Measurements from ENCODE around the gene KCNH8.

Gene KCNH8

GRCh38 chr3:19364148-19364547, 215.8 kb downstream of the KCNH8 start:
- no peak for DNase-seq (ENCODE audit: low spot score)

- no peak for DNase-seq (ENCODE audit: low spot score)
Measured at GRCh38 chr3:19365471-19365870, 217.2 kb downstream of the KCNH8 start.

DNA sequence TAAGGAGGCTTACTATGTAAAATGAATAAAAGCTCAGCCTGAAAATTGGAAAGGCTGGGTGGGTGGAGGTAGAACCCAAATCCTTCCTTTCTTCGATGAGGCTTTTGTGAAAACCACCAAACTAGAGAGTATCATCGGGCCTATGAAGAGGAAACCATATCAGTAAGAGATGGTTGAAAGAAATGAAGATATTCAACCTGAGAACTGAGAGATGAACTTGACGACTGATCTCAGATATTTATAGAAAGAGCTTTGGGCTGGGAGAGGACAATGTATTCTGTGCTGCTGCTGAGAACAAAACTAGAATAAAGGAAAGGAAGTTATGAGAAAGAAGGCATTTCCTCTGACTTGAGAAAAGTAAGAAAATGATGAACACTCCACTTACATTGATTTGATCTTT, 236.6 kb downstream of the KCNH8 start:
- no peak for DNase-seq (ENCODE audit: low spot score)

DNA sequence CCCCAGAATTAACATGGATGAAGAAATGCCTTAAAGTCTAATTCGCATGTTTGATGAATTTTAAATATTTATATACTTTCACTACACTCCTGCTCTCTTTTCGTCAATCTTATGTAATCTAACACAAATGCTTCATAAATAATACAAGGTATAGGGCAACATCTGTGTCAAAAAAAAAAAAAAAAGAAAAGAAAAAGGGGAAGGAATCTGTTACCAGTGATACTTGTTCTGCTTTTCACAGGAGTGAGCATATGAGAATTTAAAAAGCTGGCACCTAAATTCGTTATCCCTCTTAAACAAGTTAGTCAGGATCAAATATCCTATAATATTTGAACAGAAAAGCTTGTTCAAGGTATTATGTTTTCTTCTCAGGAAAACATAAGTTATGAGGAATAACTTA, 243.8 kb downstream of the KCNH8 start:
- DNase-seq (ENCODE audit: low spot score) = no peak

GRCh38 chr3:19394946-19395345, 246.6 kb downstream of the KCNH8 start:
- DNase-seq (ENCODE audit: low spot score) = no peak

- no peak for DNase-seq (ENCODE audit: low spot score)
Measured at GRCh38 chr3:19396726-19397125, 248.4 kb downstream of the KCNH8 start.

GRCh38 chr3:19399356-19399755, 251.0 kb downstream of the KCNH8 start:
- DNase-seq (ENCODE audit: low spot score) = no peak

- DNase-seq (ENCODE audit: low spot score) = no peak
Measured at GRCh38 chr3:19399836-19400235, 251.5 kb downstream of the KCNH8 start.

DNA sequence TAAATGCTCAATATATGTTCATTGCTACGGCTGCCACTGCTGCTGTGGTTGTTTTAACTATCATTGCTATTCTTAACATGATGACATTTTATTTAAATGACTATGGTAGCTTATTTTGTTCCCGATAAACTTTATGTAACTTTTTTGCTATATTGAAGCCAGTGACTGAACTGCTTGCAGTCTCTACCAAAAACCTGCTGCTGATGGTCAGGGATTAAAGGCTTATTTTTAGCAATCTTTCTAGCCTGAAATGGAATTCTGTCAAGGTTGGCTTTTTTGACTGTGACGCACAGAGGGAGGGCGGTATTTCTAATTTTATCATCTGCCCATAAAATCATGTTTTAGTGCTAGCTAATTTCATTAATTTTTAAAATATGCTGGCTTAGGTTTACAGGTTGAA, 271.8 kb downstream of the KCNH8 start:
- DNase-seq (ENCODE audit: low spot score) = no peak

GRCh38 chr3:19425825-19426224, 277.5 kb downstream of the KCNH8 start:
- no peak for DNase-seq (ENCODE audit: low spot score)

GRCh38 chr3:19427422-19428149, 279.3 kb downstream of the KCNH8 start:
- DNase-seq (ENCODE audit: low spot score) = no peak

DNA sequence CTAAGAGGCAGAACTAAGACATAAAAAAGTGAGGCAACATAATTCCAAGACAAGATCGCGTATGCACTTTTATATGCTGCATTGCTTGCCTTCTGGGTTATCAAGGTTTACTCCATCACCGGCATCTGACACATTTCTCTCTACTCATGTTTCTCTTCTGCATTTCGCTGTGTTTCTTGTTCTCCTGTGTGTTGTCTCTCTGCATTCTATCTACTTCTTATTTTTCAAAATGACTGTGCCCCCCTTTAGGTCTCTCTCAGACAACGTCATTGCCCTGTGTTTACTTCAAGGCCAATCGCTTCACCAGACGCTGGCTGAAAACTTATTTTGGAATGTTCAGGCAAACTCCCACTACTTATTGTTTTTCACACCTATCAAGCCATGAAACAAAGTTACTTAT, 280.4 kb downstream of the KCNH8 start:
- no peak for DNase-seq (ENCODE audit: low spot score)

DNA sequence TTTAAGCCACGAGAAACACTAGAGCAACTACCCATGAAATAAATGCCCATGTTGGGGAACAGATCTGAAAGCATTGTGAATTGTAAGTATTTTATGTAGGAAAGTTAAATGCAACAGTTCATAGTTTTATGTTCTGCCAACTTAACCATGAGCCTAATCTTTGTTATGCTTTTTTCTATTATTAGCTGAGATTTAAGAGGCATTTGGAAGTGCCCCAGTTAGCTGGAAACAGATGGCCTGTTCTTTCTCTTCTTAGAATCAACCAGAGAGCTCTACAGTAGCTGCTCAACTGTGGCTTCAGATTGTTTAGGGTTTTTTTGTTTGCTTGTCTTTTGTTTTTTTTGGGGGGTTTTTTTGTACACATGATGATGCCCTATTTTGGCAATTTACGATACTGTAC, 284.4 kb downstream of the KCNH8 start:
- no peak for DNase-seq (ENCODE audit: low spot score)

GRCh38 chr3:19436746-19437145, 288.4 kb downstream of the KCNH8 start:
- DNase-seq (ENCODE audit: low spot score) = no peak

DNA sequence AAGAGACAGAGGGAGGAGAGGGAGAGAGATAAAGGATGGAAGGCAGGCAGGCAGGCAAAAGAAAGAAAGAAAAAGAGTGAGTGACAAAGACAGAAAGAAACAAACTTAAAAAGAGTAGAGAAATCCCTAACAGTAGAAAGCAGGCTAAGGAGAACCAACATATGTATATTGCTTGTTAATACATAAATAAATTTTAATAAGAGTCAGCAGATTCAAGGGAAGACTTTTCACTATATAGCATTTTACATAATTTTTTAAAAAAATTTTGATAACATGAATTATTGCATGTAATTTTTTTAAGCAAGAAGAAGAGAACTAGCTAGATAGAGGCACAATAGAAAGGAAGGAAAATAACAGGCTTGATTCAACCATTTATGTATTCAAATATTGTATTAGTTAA, 291.6 kb downstream of the KCNH8 start:
- no peak for DNase-seq (ENCODE audit: low spot score)

- no peak for DNase-seq (ENCODE audit: low spot score)
Measured at GRCh38 chr3:19446138-19446537, 297.8 kb downstream of the KCNH8 start.

GRCh38 chr3:19446687-19447086, 298.4 kb downstream of the KCNH8 start:
- DNase-seq (ENCODE audit: low spot score) = no peak

- DNase-seq (ENCODE audit: low spot score) = no peak
Measured at GRCh38 chr3:19455546-19455945, 307.2 kb downstream of the KCNH8 start.

DNA sequence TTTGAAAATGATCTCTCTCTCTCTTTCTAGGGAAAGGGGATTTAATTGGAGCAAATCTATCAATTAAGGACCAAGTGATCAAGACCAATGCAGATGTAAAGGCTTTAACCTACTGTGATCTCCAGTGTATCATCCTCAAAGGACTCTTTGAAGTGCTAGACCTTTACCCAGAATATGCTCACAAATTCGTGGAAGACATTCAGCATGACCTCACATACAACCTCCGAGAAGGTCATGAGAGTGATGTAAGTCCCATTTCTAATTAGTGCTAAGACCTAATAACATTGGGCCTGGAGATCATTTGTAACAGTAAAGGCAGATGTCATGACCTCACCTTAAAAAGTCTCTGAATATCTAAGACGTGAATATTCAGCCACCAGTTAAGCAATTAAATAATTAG, 308.4 kb downstream of the KCNH8 start:
- no peak for DNase-seq (ENCODE audit: low spot score)

DNA sequence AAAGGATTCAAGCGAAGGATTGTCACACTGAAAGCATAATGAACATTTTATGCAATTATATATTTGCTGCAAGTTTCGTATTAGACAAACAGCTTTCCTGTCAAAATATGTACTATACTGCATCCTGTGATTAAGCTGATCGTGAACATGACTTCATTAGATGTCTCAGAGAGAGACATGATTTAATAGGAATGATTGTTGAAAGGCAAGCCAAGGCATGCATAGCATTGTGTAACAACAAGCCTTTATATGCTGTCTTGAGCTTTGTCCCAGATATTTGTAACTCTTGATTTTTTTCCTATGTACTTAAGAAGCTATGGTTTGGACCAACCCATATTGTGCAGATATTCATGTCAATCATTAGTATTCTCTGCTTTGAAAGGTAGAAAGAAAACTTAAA, 309.1 kb downstream of the KCNH8 start:
- no peak for DNase-seq (ENCODE audit: low spot score)

DNA sequence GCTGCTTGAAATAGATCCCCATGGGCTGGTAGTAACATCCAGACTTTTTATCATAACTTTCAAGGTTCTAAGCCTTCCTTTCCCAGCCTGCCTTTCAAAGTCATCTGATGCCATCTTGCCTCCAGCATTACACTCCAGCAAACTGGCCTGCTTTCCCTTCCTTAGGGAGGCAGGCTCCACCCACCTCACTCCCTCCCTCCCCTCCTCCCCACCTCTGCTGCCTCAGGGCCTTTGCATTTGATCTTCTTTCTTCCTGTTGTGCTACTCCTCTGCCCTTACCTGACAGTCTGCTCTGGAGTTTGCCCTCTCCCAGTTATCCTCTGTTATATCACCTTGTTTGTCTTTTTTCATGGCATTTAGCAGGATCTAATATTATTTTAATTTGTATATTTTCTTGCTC, 319.5 kb downstream of the KCNH8 start:
- no peak for DNase-seq (ENCODE audit: low spot score)

GRCh38 chr3:19471138-19471537, 322.8 kb downstream of the KCNH8 start:
- DNase-seq (ENCODE audit: low spot score) = no peak

DNA sequence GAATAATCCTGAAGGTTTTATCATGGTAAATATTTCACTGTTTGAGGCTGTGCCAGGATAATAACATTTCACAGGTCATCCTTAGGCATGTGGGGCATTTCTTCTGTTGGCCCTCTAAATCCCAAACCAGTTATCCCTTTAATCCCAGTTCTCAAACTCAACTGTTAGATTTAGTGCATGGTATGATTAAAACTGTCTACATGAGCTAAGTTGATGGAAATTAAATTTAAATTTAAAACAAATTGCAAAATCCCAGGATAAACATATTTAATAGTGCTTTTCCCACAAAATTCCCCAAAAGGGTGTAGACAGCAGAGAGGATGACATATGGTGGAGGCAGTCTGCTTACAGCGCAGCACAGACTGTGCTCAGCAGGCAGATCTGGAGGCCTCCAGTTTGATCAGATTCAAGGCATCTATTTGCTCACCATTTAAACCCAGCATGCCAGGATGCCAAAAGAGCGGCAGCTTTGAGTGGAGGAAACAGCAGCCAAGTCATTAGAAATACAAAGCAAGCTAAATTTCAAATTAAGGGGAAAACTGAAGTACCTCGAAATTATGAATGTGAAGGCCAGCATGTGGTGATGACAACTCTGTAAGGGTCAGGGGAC, 325.8 kb downstream of the KCNH8 start:
- no peak for DNase-seq (ENCODE audit: low spot score)

- DNase-seq (ENCODE audit: low spot score) = no peak
Measured at GRCh38 chr3:19476281-19476680, 328.0 kb downstream of the KCNH8 start.

All from germinal center (tissue), 1 donor.